HL-60 (cell line): Measurements from ENCODE around the gene IRF1.
"Not testable (repeated sequence)": the region's sequence is repeated elsewhere in the genome, so short reads cannot be mapped to it uniquely, and the experiment has no call there.

ENCODE experiments used
- DNase-seq, 2 experiments: peaks; one replicate each; pipeline ENCODE4 v3.0.0-alpha.2; 2010 to 2020; ENCODE audit warnings: low read depth in 1 of 2, low spot score in 1 of 2
- H3K27ac ChIP-seq: fragments of 250-450 bp; sonication (Bioruptor Pico); replicated peaks from 2 replicates; pipeline ENCODE4 v1.5.1; 2020; ENCODE audit warnings: mild to moderate bottlenecking, moderate library complexity
- H3K27me3 ChIP-seq: fragments of 250-450 bp; sonication (Bioruptor Pico); 2 replicates; pipeline ENCODE4 v1.5.1; 2021; ENCODE audit warnings: mild to moderate bottlenecking, moderate library complexity; ENCODE audit not compliant: insufficient read depth, poor library complexity, severe bottlenecking
- H3K4me3 ChIP-seq: replicated peaks from 2 replicates; pipeline ENCODE4 v1.5.1; 2011; ENCODE audit warnings: mild to moderate bottlenecking, control low read depth, low read length; ENCODE audit not compliant: insufficient read depth
- CTCF ChIP-seq: IDR thresholded peaks from one replicate; pipeline ENCODE4 v1.5.1; 2011; ENCODE audit warnings: low read length, control low read depth, inconsistent platforms; ENCODE audit not compliant: insufficient read depth
- GABPA ChIP-seq: IDR thresholded peaks from 2 replicates; pipeline ENCODE4 v1.6.1; 2012; ENCODE audit warnings: low read depth
- POLR2AphosphoS5 ChIP-seq: IDR thresholded peaks from 2 replicates; pipeline ENCODE4 v1.6.1; 2012; ENCODE audit warnings: low read depth
- REST ChIP-seq: IDR thresholded peaks from 2 replicates; pipeline ENCODE4 v1.6.1; 2012; ENCODE audit warnings: low read depth; ENCODE audit not compliant: insufficient replicate concordance
- SPI1 ChIP-seq: IDR thresholded peaks from 2 replicates; pipeline ENCODE4 v1.6.1; 2012; ENCODE audit warnings: low read depth, mild to moderate bottlenecking, borderline replicate concordance

The IRF1 gene

GRCh38 chr5:132484876-132485640 lies 5.5 kb downstream of the IRF1 start:
- not testable (repeated sequence) for H3K4me3 ChIP-seq, H3K27me3 ChIP-seq, H3K27ac ChIP-seq, DNase-seq

- TF ChIP-seq GABPA (no peak), REST (no peak), CTCF (no peak), SPI1 (no peak), POLR2AphosphoS5 (no peak)
- H3K27me3 ChIP-seq = no peaks in the 10 kb centered on the region
- H3K27ac ChIP-seq = no peak overlapping the region
- DNase-seq = no peak
- H3K4me3 ChIP-seq = no peak overlapping the region
These were observed 6.2 kb downstream of the IRF1 start for GRCh38 chr5:132484391-132484725.

GRCh38 chr5:132483661-132484390 lies 6.7 kb downstream of the IRF1 start:
- DNase-seq = no peak
- H3K4me3 ChIP-seq = no peak overlapping the region
- TF ChIP-seq REST (no peak), GABPA (no peak), POLR2AphosphoS5 (no peak), SPI1 (no peak), CTCF (no peak)
- no peaks in the 10 kb centered on the region for H3K27me3 ChIP-seq
- no peak overlapping the region for H3K27ac ChIP-seq

GRCh38 chr5:132483101-132483500 lies 7.5 kb downstream of the IRF1 start:
- Histone ChIP-seq H3K27me3 (no peaks in the 10 kb centered on the region), H3K4me3 (no peak overlapping the region), H3K27ac (no peak overlapping the region)
- DNase-seq = no peak
- TF ChIP-seq CTCF = no peak
- TF ChIP-seq GABPA = no peak
- TF ChIP-seq POLR2AphosphoS5 = no peak
- TF ChIP-seq REST = no peak
- no peak for TF ChIP-seq SPI1
